Raji (cell line): Measurements from ENCODE around the gene TICRR.

Source experiments
- POLR2A ChIP-seq: IDR thresholded peaks from 2 replicates; pipeline ENCODE4 v1.6.1; 2011; ENCODE audit warnings: low read depth, low read length, control low read depth; ENCODE audit not compliant: insufficient read depth

Gene TICRR

GRCh38 chr15:89668171-89668570, 92.9 kb downstream of the TICRR start:
- no peak for TF ChIP-seq POLR2A

DNA sequence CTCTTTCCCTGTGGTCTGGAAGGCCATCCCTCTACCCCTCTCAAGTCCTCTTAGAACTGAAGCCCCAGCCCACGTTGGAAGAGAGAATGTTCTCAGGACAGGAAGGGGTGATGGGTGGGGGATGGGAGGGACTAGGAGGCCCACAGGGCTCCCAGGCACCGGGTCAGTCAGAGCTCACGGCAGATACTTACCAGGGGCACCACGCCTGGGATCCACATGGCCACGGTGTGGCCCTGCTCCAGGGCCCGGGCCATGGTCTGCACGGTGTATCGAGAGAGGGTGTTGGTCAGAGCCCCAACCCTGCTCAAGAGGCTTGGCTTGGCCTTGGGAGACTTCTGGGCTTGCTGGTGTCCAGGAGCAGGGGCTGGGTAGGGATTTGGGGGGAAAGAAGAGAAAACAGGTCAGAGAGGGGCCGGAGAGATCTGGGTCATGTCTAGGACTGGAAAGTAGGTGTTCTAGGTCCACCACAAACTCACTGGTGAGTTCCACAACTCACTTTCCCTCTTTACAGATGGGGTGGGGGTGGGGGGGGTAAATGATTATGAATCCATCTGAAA, 94.1 kb downstream of the TICRR start:
- no peak for TF ChIP-seq POLR2A

DNA sequence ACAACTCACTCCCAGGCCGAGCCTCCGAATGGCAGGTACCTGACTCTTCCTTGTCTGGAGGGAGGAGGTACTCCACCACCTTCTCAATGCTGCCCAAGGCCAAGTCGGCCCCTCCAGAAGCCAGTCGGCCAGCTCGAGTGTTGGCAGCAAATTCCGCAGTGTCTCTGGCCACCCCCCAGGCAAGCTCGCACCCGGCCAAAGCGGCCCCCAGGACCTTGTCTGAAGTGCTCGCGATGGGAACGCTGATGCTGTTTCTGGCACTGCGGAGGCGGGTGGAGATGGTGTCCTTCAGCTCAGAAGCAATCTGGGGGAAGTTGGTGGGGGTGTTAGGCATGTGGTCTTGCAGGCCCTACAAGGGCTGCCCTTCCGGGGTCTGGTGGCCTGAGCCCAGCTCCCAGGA, 94.7 kb downstream of the TICRR start:
- TF ChIP-seq POLR2A = no peak

GRCh38 chr15:89670971-89671560, 95.8 kb downstream of the TICRR start:
- no peak for TF ChIP-seq POLR2A

DNA sequence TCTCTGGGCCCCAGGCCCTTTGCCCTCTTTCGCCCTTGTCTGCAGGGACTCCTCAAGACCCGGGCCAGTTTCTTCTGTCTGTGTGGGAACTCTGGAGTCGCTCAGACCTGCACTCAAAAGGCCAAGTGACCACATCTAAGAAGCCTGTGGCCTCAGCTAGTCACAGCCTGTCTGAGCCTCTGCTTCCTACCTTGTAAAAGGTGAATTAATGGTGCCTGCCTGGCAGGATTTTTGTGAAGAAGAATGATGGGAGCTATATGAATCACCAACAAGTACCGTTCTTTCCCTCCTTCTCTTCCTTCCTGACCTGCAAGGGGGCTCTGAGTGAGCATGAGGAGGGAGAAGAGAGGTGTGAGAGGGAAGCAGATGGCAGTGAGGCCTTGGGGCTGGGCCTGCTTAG, 96.4 kb downstream of the TICRR start:
- no peak for TF ChIP-seq POLR2A

- no peak for TF ChIP-seq POLR2A
Measured at GRCh38 chr15:89672221-89673164, 97.2 kb downstream of the TICRR start.

GRCh38 chr15:89673165-89673512, 97.9 kb downstream of the TICRR start:
- TF ChIP-seq POLR2A = no peak

DNA sequence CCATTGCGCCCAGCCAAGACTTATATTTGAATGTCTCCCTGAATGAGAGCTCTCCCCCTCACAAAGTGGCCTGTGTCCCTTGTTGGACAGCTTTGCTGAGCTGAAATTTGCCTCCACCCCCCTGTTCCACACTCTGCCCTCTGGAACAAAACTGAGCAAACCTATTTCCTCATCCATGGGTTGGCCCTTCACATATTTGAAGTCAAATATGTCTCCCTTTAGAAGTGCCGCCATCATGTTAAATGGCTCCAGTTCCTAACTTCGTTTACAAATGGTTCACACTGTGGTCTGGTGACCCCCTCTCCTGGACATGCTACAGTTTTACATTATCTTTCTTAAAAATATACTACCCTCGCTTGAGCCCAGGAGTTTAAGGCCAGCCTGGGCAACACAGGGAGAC, 99.3 kb downstream of the TICRR start:
- no peak for TF ChIP-seq POLR2A

- TF ChIP-seq POLR2A = no peak
Measured at GRCh38 chr15:89675606-89676005, 100.3 kb downstream of the TICRR start.

DNA sequence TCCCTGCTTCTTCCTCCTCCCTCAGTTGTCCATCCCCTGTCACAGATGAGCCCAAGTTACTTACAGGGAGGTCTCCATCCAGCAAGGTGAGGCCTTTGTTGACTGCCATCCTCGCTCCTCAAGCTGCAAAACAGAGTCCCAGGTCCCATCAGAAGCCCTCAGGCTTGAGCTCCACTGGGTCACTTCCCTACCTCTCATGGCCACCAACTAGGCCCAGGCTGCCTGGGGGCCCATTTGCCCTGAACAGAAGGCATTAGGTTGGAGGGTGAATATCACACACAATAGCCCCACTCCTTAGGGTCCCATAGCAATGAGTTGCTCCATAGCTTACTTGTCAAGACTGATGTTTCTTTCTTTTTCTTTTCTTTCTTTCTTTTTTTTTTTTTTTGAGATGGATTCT, 102.1 kb downstream of the TICRR start:
- TF ChIP-seq POLR2A = no peak
